HepG2 (cell line): ENCODE measurements around the gene HIGD1A. TPM values are rescaled to one million over a fixed set of nuclear protein-coding genes. Genes with fewer than 3 reads are reported as not detected.

Source experiments
- AKAP8 ChIP-seq: sonication (generic); formaldehyde crosslinking; IDR thresholded peaks from 2 replicates; pipeline ENCODE4 v1.5.1; 2020; ENCODE audit warnings: mild to moderate bottlenecking, missing genetic modification reagents
- ASH2L ChIP-seq: fragments of 300-600, 200-600 bp; sonication (generic); IDR thresholded peaks from 2 replicates; pipeline ENCODE4 v1.7.0; 2017; ENCODE audit warnings: low read depth, mild to moderate bottlenecking, moderate library complexity, mixed read lengths, low read length; ENCODE audit not compliant: insufficient read length
- CCDC6 ChIP-seq: sonication (generic); formaldehyde crosslinking; IDR thresholded peaks from 2 replicates; pipeline ENCODE4 v1.8.1; 2022; ENCODE audit warnings: mild to moderate bottlenecking, missing genetic modification reagents, moderate library complexity
- CENPT ChIP-seq: sonication (generic); formaldehyde crosslinking; IDR thresholded peaks from 2 replicates; pipeline ENCODE4 v1.8.0; 2022; ENCODE audit warnings: low read depth, mild to moderate bottlenecking, moderate library complexity, missing genetic modification reagents
- FOXA3 ChIP-seq: IDR thresholded peaks from 2 replicates; pipeline ENCODE4 v1.6.1; 2016; ENCODE audit warnings: missing genetic modification reagents, missing compliant biosample characterization
- HES4 ChIP-seq: sonication (generic); formaldehyde crosslinking; IDR thresholded peaks from 2 replicates; pipeline ENCODE4 v1.9.0; 2021; ENCODE audit warnings: mild to moderate bottlenecking, missing genetic modification reagents, borderline replicate concordance
- ISL2 ChIP-seq: sonication (generic); formaldehyde crosslinking; IDR thresholded peaks from 2 replicates; pipeline ENCODE4 v1.5.0; 2020; ENCODE audit warnings: missing genetic modification reagents
- MED8 ChIP-seq: sonication (generic); formaldehyde crosslinking; IDR thresholded peaks from 2 replicates; pipeline ENCODE4 v1.8.1; 2023; ENCODE audit warnings: mild to moderate bottlenecking, missing genetic modification reagents; ENCODE audit not compliant: insufficient replicate concordance
- NFRKB ChIP-seq: fragments of 450-650 bp; IDR thresholded peaks from 2 replicates; pipeline ENCODE4 v1.6.1; 2017
- POGZ ChIP-seq: sonication (generic); formaldehyde crosslinking; IDR thresholded peaks from 2 replicates; pipeline ENCODE4 v1.4.0; 2020; ENCODE audit warnings: mild to moderate bottlenecking, missing genetic modification reagents
- TCF12 ChIP-seq, 2 experiments: fragments of 450-650 bp in 1 of 2; sonication (generic) in 1 of 2; formaldehyde crosslinking in 1 of 2; IDR thresholded peaks; 2 replicates each; pipeline versions ENCODE4 v1.6.1 to v1.8.0; 2017 to 2022; ENCODE audit warnings: antibody characterized with exemption in 1 of 2, mild to moderate bottlenecking in 1 of 2, missing genetic modification reagents in 1 of 2, moderate library complexity in 1 of 2
- ZBTB38 ChIP-seq: sonication (generic); formaldehyde crosslinking; IDR thresholded peaks from 2 replicates; pipeline ENCODE4 v1.5.1; 2020; ENCODE audit warnings: mild to moderate bottlenecking, missing genetic modification reagents
- ZFP82 ChIP-seq: sonication (generic); formaldehyde crosslinking; IDR thresholded peaks from 2 replicates; pipeline ENCODE4 v1.5.1; 2020; ENCODE audit warnings: mild to moderate bottlenecking, missing genetic modification reagents, borderline replicate concordance
- ZNF577 ChIP-seq: sonication (generic); formaldehyde crosslinking; IDR thresholded peaks from 2 replicates; pipeline ENCODE4 v1.4.0; 2020; ENCODE audit warnings: mild to moderate bottlenecking, low read depth, missing genetic modification reagents, borderline replicate concordance
- polyA plus RNA-seq, 8 experiments: library from polyadenylated mRNA; depleted of rRNA in 3 of 8; stranded (reverse) in 7 of 8; unstranded in 1 of 8; fragments of >200 nt; fragmentation: Illumina TruSeq in 4 of 8; extraction: Trizol in 4 of 8; gene quantifications; 2 replicates each; pipeline versions ENCODE4 v1.2.1 to v1.2.3, GENCODE V29; 2011 to 2016; ENCODE audit warnings: low read depth in 4 of 8, missing spikeins in 1 of 8, mixed read lengths in 1 of 8; ENCODE audit not compliant: insufficient read depth in 1 of 8
- total RNA-seq, 5 experiments: library from RNA; depleted of rRNA; stranded (reverse); fragments of >200 nt; fragmentation: Illumina TruSeq; extraction: Trizol; gene quantifications; 2 replicates each; pipeline ENCODE4 v1.2.3, GENCODE V29; 2016; ENCODE audit warnings: low read depth in 1 of 5
- TF ChIP-seq, protein P1 (sequence below): sonication (generic); formaldehyde crosslinking; IDR thresholded peaks from 2 replicates; pipeline ENCODE4 v1.5.1; 2020; ENCODE audit warnings: mild to moderate bottlenecking, missing genetic modification reagents, moderate library complexity
- TF ChIP-seq, protein P2 (sequence below): sonication (generic); formaldehyde crosslinking; IDR thresholded peaks from 2 replicates; pipeline ENCODE4 v1.5.0; 2020; ENCODE audit warnings: mild to moderate bottlenecking, missing genetic modification reagents
- TF ChIP-seq, protein P3 (sequence below): sonication (generic); formaldehyde crosslinking; IDR thresholded peaks from 2 replicates; pipeline ENCODE4 v1.9.0; 2022; ENCODE audit warnings: low read depth, missing genetic modification reagents
- TF ChIP-seq, protein P4 (sequence below): sonication (generic); formaldehyde crosslinking; IDR thresholded peaks from 2 replicates; pipeline ENCODE4 v1.5.1; 2020; ENCODE audit warnings: mild to moderate bottlenecking, missing genetic modification reagents, moderate library complexity

HIGD1A gene
- total and polyA plus RNA-seq, 2 of the 13 experiments (the other 11 are each of a cell fraction or from before 2014, with no cell fraction given): 222 to 253 TPM

DNA sequence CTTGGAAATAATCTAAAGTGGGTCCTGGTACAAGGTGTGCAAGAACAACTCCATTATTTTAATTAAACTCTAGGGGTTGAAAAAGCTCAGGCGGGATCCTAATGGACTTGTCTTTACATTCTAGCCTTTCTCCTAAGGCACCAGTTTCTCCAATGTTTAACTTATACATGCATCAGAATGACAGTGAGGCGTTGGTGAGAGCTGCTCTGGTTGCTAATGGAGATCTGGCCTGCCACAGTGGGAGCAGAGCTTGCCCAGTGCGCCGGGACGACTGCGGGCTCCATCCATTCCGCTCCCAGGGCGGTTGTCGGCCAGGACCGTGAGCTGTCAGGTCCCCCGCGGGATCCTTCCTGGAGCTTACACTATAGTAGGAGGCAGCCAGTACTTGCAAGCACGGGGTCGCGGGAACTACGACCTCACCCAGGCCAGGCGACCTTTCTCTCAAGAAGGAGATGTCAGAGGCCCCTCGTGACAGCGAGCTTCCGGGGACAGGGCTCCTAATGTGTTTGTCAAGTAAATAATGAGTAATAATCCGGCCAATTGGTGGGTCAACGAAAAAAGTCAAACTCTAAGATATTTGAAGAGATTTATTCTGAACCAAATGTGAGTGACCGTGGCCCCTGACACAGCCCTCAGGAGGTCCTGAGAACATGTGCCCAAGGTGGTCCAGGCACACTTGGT lies 991 bp upstream of the HIGD1A start (continued):
- TF ChIP-seq, protein P1, sequence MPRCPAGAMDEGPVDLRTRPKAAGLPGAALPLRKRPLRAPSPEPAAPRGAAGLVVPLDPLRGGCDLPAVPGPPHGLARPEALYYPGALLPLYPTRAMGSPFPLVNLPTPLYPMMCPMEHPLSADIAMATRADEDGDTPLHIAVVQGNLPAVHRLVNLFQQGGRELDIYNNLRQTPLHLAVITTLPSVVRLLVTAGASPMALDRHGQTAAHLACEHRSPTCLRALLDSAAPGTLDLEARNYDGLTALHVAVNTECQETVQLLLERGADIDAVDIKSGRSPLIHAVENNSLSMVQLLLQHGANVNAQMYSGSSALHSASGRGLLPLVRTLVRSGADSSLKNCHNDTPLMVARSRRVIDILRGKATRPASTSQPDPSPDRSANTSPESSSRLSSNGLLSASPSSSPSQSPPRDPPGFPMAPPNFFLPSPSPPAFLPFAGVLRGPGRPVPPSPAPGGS (CRISPR knock-in tag): no peak
- TF ChIP-seq CCDC6 (CRISPR knock-in tag) (no peak), ASH2L (peak; percentile 21), ZNF577 (CRISPR knock-in tag) (no peak), CENPT (no peak), ZFP82 (CRISPR knock-in tag) (no peak), MED8 (CRISPR knock-in tag) (no peak), ZBTB38 (CRISPR knock-in tag) (no peak), TCF12 (IDR thresholded peaks at IDR 0.05) (no peak), TCF12 (CRISPR knock-in tag; IDR thresholded peaks at IDR 0.05) (no peak), POGZ (CRISPR knock-in tag) (peak; percentile 53), HES4 (CRISPR knock-in tag) (no peak), AKAP8 (CRISPR knock-in tag) (no peak), NFRKB (no peak), ISL2 (CRISPR knock-in tag) (peak; percentile 87), FOXA3 (CRISPR knock-in tag) (peak; percentile 86)
- TF ChIP-seq, protein P2, sequence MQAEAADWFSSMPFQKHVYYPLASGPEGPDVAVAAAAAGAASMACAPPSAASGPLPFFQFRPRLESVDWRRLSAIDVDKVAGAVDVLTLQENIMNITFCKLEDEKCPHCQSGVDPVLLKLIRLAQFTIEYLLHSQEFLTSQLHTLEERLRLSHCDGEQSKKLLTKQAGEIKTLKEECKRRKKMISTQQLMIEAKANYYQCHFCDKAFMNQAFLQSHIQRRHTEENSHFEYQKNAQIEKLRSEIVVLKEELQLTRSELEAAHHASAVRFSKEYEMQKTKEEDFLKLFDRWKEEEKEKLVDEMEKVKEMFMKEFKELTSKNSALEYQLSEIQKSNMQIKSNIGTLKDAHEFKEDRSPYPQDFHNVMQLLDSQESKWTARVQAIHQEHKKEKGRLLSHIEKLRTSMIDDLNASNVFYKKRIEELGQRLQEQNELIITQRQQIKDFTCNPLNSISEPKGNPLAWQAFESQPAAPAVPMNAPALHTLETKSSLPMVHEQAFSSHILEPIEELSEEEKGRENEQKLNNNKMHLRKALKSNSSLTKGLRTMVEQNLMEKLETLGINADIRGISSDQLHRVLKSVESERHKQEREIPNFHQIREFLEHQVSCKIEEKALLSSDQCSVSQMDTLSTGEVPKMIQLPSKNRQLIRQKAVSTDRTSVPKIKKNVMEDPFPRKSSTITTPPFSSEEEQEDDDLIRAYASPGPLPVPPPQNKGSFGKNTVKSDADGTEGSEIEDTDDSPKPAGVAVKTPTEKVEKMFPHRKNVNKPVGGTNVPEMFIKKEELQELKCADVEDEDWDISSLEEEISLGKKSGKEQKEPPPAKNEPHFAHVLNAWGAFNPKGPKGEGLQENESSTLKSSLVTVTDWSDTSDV: no peak
- TF ChIP-seq, protein P3, sequence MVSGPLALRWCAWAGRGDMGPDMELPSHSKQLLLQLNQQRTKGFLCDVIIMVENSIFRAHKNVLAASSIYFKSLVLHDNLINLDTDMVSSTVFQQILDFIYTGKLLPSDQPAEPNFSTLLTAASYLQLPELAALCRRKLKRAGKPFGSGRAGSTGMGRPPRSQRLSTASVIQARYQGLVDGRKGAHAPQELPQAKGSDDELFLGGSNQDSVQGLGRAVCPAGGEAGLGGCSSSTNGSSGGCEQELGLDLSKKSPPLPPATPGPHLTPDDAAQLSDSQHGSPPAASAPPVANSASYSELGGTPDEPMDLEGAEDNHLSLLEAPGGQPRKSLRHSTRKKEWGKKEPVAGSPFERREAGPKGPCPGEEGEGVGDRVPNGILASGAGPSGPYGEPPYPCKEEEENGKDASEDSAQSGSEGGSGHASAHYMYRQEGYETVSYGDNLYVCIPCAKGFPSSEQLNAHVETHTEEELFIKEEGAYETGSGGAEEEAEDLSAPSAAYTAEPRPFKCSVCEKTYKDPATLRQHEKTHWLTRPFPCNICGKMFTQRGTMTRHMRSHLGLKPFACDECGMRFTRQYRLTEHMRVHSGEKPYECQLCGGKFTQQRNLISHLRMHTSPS (CRISPR knock-in tag): no peak
- TF ChIP-seq, protein P4, sequence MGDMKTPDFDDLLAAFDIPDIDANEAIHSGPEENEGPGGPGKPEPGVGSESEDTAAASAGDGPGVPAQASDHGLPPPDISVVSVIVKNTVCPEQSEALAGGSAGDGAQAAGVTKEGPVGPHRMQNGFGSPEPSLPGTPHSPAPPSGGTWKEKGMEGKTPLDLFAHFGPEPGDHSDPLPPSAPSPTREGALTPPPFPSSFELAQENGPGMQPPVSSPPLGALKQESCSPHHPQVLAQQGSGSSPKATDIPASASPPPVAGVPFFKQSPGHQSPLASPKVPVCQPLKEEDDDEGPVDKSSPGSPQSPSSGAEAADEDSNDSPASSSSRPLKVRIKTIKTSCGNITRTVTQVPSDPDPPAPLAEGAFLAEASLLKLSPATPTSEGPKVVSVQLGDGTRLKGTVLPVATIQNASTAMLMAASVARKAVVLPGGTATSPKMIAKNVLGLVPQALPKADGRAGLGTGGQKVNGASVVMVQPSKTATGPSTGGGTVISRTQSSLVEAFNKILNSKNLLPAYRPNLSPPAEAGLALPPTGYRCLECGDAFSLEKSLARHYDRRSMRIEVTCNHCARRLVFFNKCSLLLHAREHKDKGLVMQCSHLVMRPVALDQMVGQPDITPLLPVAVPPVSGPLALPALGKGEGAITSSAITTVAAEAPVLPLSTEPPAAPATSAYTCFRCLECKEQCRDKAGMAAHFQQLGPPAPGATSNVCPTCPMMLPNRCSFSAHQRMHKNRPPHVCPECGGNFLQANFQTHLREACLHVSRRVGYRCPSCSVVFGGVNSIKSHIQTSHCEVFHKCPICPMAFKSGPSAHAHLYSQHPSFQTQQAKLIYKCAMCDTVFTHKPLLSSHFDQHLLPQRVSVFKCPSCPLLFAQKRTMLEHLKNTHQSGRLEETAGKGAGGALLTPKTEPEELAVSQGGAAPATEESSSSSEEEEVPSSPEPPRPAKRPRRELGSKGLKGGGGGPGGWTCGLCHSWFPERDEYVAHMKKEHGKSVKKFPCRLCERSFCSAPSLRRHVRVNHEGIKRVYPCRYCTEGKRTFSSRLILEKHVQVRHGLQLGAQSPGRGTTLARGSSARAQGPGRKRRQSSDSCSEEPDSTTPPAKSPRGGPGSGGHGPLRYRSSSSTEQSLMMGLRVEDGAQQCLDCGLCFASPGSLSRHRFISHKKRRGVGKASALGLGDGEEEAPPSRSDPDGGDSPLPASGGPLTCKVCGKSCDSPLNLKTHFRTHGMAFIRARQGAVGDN (CRISPR knock-in tag): peak; percentile 70
